Keratinocyte (primary cell): ENCODE data around the gene SLC22A1.

Experiments used
- EZH2 ChIP-seq: IDR thresholded peaks from one replicate; pipeline ENCODE4 v1.6.1; 2012; ENCODE audit warnings: inconsistent platforms, mild to moderate bottlenecking, low read length, moderate library complexity
- TF ChIP-seq, protein P1 (sequence below), 3 experiments: IDR thresholded peaks in 1 of 3; conservative IDR thresholded peaks in 1 of 3; optimal IDR thresholded peaks in 1 of 3; 2 replicates in 2 of 3; 3 replicates in 1 of 3; pipeline versions ENCODE3 to v1.5.1; 2011; ENCODE audit warnings: low read length in 3 of 3, mild to moderate bottlenecking in 3 of 3, moderate library complexity in 2 of 3, control low read depth in 1 of 3, inconsistent platforms in 1 of 3; ENCODE audit not compliant: insufficient read depth in 2 of 3; ENCODE audit errors: extremely low read depth in 1 of 3

DNA sequence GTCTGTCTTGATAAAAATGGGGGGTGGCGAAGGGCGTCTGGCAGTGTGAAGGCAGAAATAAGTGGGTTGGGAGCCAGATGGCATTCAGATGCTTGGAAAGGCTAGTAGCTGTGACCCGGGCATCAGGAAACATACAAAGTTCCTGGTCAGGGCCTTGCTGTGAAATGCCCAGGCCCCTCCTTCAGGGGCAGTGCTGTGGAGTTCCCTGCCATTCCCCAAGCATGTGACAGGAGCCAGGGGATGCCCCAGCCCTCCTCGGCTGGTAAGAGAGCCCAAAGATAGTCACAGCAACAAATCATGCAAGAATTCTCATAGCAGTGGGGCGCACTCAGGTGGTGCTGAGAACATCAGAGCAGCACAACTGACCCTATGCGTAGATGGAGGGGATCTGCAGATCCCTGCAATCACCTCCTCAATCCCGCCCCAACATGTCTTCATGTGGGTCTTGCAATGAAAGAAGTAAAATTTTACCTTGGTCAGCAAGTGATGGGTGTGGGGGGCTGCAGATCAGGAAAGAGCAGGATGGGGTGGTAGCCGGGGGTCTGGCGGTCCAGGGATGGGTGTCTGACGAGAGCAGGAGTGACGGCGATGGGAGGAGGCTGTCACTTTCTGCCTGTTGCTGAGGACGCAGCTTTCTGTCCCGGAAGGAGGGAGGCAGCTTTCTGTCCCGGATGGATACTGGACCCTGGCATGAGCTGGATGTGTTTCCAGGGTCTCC, 39.5 kb downstream of the SLC22A1 start:
- TF ChIP-seq, protein P1, sequence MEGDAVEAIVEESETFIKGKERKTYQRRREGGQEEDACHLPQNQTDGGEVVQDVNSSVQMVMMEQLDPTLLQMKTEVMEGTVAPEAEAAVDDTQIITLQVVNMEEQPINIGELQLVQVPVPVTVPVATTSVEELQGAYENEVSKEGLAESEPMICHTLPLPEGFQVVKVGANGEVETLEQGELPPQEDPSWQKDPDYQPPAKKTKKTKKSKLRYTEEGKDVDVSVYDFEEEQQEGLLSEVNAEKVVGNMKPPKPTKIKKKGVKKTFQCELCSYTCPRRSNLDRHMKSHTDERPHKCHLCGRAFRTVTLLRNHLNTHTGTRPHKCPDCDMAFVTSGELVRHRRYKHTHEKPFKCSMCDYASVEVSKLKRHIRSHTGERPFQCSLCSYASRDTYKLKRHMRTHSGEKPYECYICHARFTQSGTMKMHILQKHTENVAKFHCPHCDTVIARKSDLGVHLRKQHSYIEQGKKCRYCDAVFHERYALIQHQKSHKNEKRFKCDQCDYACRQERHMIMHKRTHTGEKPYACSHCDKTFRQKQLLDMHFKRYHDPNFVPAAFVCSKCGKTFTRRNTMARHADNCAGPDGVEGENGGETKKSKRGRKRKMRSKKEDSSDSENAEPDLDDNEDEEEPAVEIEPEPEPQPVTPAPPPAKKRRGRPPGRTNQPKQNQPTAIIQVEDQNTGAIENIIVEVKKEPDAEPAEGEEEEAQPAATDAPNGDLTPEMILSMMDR (optimal IDR thresholded peaks at IDR 0.05 in 1 of 3, IDR thresholded peaks at IDR 0.05 in 1 of 3, conservative IDR thresholded peaks at IDR 0.05 in 1 of 3; ENCODE audit: extremely low read depth in 1 of 3, insufficient read depth in 2 of 3, low read length in 3 of 3), result no peak
- no peak for TF ChIP-seq EZH2
